Left ventricle myocardium inferior (tissue), 1 donor: Measurements from ENCODE around the gene GNAT2. TPM values are rescaled to one million over a fixed set of nuclear protein-coding genes. Genes with fewer than 3 reads are reported as not detected.

Experiments
- DNase-seq: peaks from one replicate; pipeline ENCODE4 v3.0.0-alpha.2; 2020
- H3K27ac ChIP-seq: fragments of 200-600 bp; replicated peaks from 2 replicates; pipeline ENCODE4 v1.8.0; 2021
- H3K27me3 ChIP-seq: fragments of 200-600 bp; 2 replicates; pipeline ENCODE4 v1.8.0; 2021; ENCODE audit warnings: low read depth
- H3K36me3 ChIP-seq: fragments of 200-600 bp; 2 replicates; pipeline ENCODE4 v1.8.0; 2021
- H3K4me1 ChIP-seq: fragments of 200-600 bp; 2 replicates; pipeline ENCODE4 v1.8.0; 2021
- H3K4me3 ChIP-seq: fragments of 200-600 bp; 2 replicates; pipeline ENCODE4 v1.8.0; 2021; ENCODE audit warnings: mild to moderate bottlenecking, moderate library complexity
- H3K9me3 ChIP-seq: fragments of 200-600 bp; replicated peaks from 2 replicates; pipeline ENCODE4 v1.8.0; 2021
- intact Hi-C: fragments of 100-400 bp; cut with micrococcal nuclease; formaldehyde crosslinking; loops from one replicate; pipeline ENCODE4 v1.11.0; 2022
- total RNA-seq: library from RNA; stranded (reverse); fragmentation: NEBNext Ultra II Directional; extraction: Animal tissue kit (Norgen Biotek cat#: 25700); gene quantifications from one replicate; pipeline ENCODE4 v1.2.1, GENCODE V29; 2021
- TF ChIP-seq, protein P1 (sequence below): fragments of 200-600 bp; IDR thresholded peaks from 2 replicates; pipeline ENCODE4 v1.8.0; 2021; ENCODE audit warnings: antibody characterized with exemption, mild to moderate bottlenecking, borderline replicate concordance
- donor health status: DM: no; HTN: yes; CAD: no; lungs with severe emphysema.

GNAT2 gene
- total RNA-seq, 1 donor from 2014 or later, result not detected

DNA sequence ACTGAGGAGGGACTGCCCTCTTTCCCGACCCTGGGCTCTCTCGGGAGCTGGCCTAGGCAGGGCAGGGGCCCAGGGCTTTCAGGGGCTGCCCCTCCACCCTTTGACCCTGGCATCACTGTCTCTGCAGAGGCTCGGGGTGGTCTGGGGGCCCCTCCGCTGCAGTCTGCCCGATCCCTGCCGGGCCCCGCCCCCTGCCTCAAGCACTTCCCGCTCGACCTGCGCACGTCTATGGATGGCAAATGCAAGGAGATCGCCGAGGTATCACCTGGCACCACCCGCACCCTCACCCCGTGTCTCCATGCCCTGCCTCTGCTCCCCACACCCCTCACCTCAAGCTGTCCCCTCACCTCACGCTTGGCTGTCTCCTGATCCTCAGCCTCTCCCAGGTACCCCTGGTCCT lies 5.8 kb upstream of the GNAT2 start:
- no peak overlapping the region for H3K27ac ChIP-seq
- intact Hi-C loops, result no loop called here
- TF ChIP-seq, protein P1, sequence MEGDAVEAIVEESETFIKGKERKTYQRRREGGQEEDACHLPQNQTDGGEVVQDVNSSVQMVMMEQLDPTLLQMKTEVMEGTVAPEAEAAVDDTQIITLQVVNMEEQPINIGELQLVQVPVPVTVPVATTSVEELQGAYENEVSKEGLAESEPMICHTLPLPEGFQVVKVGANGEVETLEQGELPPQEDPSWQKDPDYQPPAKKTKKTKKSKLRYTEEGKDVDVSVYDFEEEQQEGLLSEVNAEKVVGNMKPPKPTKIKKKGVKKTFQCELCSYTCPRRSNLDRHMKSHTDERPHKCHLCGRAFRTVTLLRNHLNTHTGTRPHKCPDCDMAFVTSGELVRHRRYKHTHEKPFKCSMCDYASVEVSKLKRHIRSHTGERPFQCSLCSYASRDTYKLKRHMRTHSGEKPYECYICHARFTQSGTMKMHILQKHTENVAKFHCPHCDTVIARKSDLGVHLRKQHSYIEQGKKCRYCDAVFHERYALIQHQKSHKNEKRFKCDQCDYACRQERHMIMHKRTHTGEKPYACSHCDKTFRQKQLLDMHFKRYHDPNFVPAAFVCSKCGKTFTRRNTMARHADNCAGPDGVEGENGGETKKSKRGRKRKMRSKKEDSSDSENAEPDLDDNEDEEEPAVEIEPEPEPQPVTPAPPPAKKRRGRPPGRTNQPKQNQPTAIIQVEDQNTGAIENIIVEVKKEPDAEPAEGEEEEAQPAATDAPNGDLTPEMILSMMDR, result no peak
- no peaks in the 10 kb centered on the region for H3K9me3 ChIP-seq
- H3K4me3 ChIP-seq, result no peak overlapping the region
- H3K27me3 ChIP-seq, result no peaks in the 10 kb centered on the region
- peaks cover 35% of the 10 kb centered on the region for H3K36me3 ChIP-seq
- H3K4me1 ChIP-seq, result peaks cover 52% of the 10 kb centered on the region
- DNase-seq, result no peak

DNA sequence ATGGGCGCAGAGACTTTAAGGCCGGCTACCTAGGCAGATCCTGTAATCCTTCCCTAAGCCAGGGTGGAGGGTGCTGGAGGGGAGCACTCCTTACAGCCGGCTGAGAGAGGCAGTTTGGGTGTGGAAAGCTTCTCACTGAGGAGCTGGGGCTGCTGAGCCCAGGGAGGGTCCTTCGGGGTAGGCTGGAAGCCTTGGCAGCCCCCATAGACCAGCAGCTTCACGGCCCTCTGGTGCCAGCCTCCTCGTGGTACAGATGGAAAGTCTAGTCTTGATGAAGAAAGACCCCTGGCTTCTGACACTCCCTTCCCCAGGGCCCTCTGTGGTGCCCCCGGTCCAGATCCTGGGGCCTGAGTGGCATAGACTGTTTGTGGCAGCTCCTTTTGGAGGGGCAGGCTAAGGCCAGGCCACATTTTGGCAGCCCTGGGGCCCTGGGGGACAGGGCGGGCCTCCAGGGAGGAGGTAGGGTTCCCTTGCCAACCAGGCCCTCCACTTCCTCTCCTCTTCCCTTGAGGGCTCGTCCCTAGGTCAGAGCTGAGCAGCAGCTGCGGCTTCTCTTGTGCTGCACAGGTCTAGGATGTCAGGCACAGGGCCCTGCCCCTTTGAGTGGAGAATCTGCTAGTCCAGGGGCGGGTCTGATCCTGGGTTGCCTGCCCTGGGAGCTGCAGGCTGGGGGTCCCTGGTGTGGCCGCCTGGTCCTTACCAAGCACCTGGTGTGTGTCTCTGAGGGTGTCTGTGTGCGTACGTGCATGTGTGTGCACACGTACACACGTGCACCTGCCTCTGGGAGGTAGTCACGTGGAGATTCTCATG lies 5.0 kb upstream of the GNAT2 start:
- intact Hi-C loops, result no loop called here
- DNase-seq, result no peak
- H3K4me3 ChIP-seq, result no peak overlapping the region
- TF ChIP-seq, protein P1, result no peak
- H3K27ac ChIP-seq, result no peak overlapping the region
- no peaks in the 10 kb centered on the region for H3K9me3 ChIP-seq
- H3K4me1 ChIP-seq, result peaks cover 60% of the 10 kb centered on the region
- H3K36me3 ChIP-seq, result peaks cover 29% of the 10 kb centered on the region
- H3K27me3 ChIP-seq, result no peaks in the 10 kb centered on the region

DNA sequence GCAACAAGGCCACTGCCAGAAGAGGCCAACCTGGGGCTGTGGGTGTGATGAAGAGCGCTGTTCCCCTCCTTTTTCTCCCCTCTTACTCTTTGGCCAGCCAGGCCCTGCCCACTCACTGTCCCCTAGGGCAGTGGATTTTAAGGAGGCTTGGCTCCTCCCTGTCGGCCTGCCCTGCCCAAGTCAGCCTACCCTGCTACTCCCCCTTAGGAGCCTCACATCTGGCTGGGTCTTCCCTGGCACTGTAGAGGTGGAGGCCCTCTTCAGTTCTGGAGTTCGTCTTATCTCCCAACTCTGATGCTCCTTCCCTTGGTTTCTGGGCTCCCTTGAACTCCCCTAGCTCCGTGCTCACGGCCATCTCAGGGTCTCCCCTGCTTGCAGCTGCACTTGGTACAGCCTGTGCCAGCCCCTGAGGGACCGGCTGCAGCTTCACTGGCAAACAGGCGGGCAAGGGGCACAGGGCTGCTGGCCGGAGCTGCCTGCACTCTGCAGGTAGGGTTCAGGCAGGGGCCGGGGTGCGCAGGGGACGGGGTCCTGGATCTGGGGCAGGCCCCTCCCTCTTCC lies 4.3 kb upstream of the GNAT2 start:
- DNase-seq, result no peak
- intact Hi-C loops, result no loop called here
- H3K4me1 ChIP-seq, result peaks cover 67% of the 10 kb centered on the region
- TF ChIP-seq, protein P1, result no peak
- no peak overlapping the region for H3K4me3 ChIP-seq
- peaks cover 21% of the 10 kb centered on the region for H3K36me3 ChIP-seq
- no peak overlapping the region for H3K27ac ChIP-seq
- H3K27me3 ChIP-seq, result no peaks in the 10 kb centered on the region
- H3K9me3 ChIP-seq, result no peaks in the 10 kb centered on the region

DNA sequence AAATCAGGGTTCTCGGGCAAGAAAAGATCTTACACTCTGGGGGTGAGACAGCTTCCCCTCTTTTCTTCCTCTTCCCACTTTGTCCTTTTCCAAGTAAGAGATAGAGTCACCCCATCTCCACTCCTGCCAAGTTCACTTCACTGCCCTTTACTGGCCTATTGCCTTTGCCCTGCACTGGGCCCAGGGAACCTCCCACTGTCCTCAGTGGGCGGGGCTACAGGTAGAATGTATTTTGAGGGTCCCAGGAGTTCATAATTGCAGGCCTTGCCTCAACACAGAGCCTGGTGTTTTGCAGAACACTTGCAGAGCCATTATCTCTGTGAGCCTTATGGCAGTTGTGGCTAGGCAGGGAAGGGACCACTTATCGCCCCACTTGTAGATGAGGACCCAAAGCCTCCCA lies 3.5 kb upstream of the GNAT2 start:
- H3K4me3 ChIP-seq, result no peak overlapping the region
- peaks cover 14% of the 10 kb centered on the region for H3K36me3 ChIP-seq
- H3K27ac ChIP-seq, result no peak overlapping the region
- intact Hi-C loops, result no loop called here
- TF ChIP-seq, protein P1, result no peak
- no peak for DNase-seq
- peaks cover 68% of the 10 kb centered on the region for H3K4me1 ChIP-seq
- H3K9me3 ChIP-seq, result no peaks in the 10 kb centered on the region
- H3K27me3 ChIP-seq, result no peaks in the 10 kb centered on the region

DNA sequence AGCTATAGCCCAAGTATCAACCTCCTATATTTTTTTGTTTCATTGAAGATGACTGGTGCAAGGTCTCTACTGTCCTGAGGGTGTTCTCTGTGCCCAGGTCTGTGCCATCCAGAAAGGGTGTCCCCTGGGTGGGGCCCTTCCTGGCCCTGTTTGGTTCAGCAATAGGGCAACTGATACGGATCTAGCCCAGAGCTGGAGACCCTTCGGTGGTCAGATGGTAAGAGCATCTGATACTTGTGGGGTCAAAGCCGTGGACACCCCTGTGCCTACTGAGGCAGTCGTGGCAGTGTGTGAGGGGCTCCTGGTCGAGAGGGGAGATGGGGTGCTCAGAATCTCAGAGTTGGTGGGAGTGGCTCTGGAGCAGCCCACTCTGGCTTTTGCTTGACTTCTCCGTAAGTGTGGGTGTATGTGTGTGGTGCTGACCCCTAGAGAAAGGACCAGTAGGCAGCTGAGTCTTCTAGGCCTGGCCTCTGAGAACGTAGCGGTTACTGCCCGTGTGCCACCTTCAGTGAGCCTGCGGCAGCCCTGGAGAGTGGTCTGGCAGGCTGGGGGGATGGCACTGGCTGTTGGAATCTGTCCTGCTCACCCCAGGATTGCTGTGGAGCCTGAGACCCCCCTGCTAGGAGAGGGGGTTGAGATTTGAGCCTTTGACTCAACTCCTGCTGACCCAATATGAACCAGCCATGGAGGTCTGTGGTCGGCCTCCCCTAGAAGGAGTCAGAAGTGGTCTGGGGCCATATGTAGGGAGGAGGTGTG lies 2.9 kb upstream of the GNAT2 start:
- Histone ChIP-seq H3K4me1 (peaks cover 68% of the 10 kb centered on the region), H3K4me3 (no peak overlapping the region), H3K27me3 (no peaks in the 10 kb centered on the region), H3K36me3 (peaks cover 9% of the 10 kb centered on the region), H3K27ac (no peak overlapping the region), H3K9me3 (no peaks in the 10 kb centered on the region)
- TF ChIP-seq, protein P1, result no peak
- intact Hi-C loops, result no loop called here
- DNase-seq, result no peak
